Endothelial cell of umbilical vein (primary cell): ENCODE results near the gene SCAP.

Source experiments
- CTCF ChIP-seq, 2 donors: IDR thresholded peaks; 1 replicate in 1 of 2; 2 replicates in 1 of 2; pipeline ENCODE4 v1.5.1; 2011; ENCODE audit warnings: low read length in 2 of 2, mild to moderate bottlenecking in 2 of 2, moderate library complexity in 2 of 2, control low read depth in 1 of 2, inconsistent platforms in 1 of 2, low read depth in 1 of 2; ENCODE audit not compliant: insufficient read depth in 1 of 2; ENCODE audit errors: extremely low read depth in 1 of 2
- EZH2 ChIP-seq: IDR thresholded peaks from 2 replicates; pipeline ENCODE4 v1.6.1; 2012; ENCODE audit warnings: borderline replicate concordance, low read depth, mild to moderate bottlenecking, moderate library complexity, low read length, inconsistent platforms; ENCODE audit not compliant: severe bottlenecking
- MYC ChIP-seq: IDR thresholded peaks from one replicate; pipeline ENCODE4 v1.6.1; 2011; ENCODE audit warnings: mild to moderate bottlenecking, low read depth, low read length
- POLR2AphosphoS5 ChIP-seq: IDR thresholded peaks from 2 replicates; pipeline ENCODE4 v1.6.1; 2012; ENCODE audit warnings: low read depth, mild to moderate bottlenecking, control low read depth, low read length, moderate library complexity; ENCODE audit not compliant: insufficient read depth

- TF ChIP-seq CTCF (IDR thresholded peaks at IDR 0.05; ENCODE audit: extremely low read depth in 1 of 2, insufficient read depth in 1 of 2, low read depth in 1 of 2, low read length in 2 of 2) (no peak), POLR2AphosphoS5 (no peak), EZH2 (no peak), MYC (no peak)
Measured at GRCh38 chr3:47495886-47496285, 20.1 kb upstream of the SCAP start.
